Activated naive CD8-positive, alpha-beta T cell treated with anti-CD3 and anti-CD28 coated beads, Interleukin-2, amount 50 U/mL, for 24 hours (primary cell): Measurements from ENCODE around the gene TNFAIP3.

ENCODE experiments used
- ATAC-seq: fragments of 150-1000 bp; cut with Tn5 transposase; one replicate; pipeline ENCODE4 v1.10.0; 2021
- DNase-seq: peaks from one replicate; pipeline ENCODE4 v3.0.0; 2021
- H3K27ac Mint-ChIP-seq: one replicate; pipeline ENCODE4 v1.8.0; 2021; ENCODE audit warnings: mild to moderate bottlenecking, mixed read lengths
- H3K27me3 Mint-ChIP-seq: one replicate; pipeline ENCODE4 v1.8.0; 2021; ENCODE audit warnings: mixed read lengths
- H3K36me3 Mint-ChIP-seq: one replicate; pipeline ENCODE4 v1.8.0; 2021; ENCODE audit warnings: low read depth, mixed read lengths
- H3K4me1 Mint-ChIP-seq: one replicate; pipeline ENCODE4 v1.8.0; 2021; ENCODE audit warnings: mixed read lengths
- H3K4me3 Mint-ChIP-seq: one replicate; pipeline ENCODE4 v1.8.0; 2021; ENCODE audit warnings: mild to moderate bottlenecking, moderate library complexity, mixed read lengths
- H3K9me3 Mint-ChIP-seq: one replicate; pipeline ENCODE4 v1.8.0; 2021; ENCODE audit warnings: mixed read lengths

The TNFAIP3 gene

DNA sequence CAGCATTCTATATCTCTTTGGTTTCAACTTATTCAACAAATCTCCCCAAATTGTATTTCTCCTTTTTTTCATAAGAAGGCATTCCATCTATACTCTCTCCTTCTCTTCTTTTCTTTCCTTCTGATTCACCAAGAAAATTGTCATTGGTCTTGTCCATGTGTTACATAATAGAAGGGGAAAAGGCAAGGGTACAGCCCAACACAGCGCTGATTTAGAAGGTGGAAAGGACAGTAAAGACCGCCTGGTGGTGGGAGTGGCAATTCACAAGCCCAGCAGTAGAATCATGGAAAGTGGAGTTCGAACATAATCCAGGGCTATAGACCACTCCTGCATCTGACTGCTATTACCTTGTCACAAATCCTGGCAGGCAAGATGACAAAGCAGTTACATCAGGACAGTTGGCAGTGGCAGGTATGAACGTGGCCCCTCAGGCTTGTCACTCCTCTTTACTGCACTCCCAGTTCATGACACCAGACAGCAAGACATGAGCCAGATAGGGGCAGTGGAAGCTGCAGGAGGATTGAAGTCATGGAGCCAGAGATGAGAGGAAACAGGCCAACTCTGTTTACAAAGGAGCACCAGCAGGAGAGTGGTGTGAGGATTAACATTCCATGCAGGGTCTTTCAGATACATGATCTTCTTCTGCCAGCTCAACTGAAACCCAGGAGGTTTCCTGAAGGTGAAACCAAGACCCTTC is 2.1 kb upstream of the TNFAIP3 start:
- ATAC-seq, result no peak
- H3K4me1 Mint-ChIP-seq, result peaks cover 57% of the 10 kb centered on the region
- H3K36me3 Mint-ChIP-seq, result peaks cover 37% of the 10 kb centered on the region
- H3K9me3 Mint-ChIP-seq, result no peaks in the 10 kb centered on the region
- no peak for DNase-seq
- peak overlapping the region; percentile 2 for H3K27ac Mint-ChIP-seq
- H3K27me3 Mint-ChIP-seq, result no peaks in the 10 kb centered on the region
- H3K4me3 Mint-ChIP-seq, result peak overlapping the region; percentile 93

DNA sequence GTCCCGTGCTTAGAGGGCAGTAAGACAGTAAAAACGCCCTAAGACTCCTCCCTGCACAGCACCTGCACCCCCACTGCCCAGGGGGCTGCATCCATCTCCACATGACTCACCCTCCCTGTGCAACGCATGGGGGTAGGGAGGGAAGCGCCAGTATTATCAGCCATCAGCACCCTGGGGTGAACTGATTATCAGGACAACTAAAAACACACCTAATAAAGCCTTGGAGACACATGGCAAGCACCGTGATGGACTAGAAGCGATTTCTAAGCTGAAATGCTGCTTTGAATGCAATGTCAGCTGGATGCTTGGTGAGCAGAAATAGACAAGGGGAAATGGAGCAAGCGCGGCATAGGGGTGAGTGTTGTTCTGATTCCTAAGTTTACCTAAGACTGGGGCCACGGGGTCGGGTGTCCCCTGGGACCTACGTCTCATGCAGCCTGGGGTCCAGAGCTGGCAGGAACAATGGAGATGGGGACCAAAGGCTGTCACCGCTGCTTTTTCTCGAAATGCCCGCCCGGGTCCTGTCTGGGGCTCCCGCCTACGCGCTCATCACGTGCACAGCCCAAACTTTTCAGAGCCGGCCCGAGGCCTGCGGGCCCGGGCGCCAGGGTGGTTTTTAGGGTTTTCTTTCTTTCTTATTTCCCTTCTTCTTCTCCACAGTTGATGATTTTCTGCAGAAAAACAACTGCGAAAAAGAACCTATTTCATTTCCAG is 702 bp upstream of the TNFAIP3 start:
- H3K36me3 Mint-ChIP-seq, result peaks cover 48% of the 10 kb centered on the region
- peak overlapping the region; percentile 94 for H3K27ac Mint-ChIP-seq
- H3K9me3 Mint-ChIP-seq, result no peaks in the 10 kb centered on the region
- no peaks in the 10 kb centered on the region for H3K27me3 Mint-ChIP-seq
- ATAC-seq (peak; percentile 7), DNase-seq (peak; percentile 84)
- H3K4me1 Mint-ChIP-seq, result peaks cover 58% of the 10 kb centered on the region
- peak overlapping the region; percentile 93 for H3K4me3 Mint-ChIP-seq

DNA sequence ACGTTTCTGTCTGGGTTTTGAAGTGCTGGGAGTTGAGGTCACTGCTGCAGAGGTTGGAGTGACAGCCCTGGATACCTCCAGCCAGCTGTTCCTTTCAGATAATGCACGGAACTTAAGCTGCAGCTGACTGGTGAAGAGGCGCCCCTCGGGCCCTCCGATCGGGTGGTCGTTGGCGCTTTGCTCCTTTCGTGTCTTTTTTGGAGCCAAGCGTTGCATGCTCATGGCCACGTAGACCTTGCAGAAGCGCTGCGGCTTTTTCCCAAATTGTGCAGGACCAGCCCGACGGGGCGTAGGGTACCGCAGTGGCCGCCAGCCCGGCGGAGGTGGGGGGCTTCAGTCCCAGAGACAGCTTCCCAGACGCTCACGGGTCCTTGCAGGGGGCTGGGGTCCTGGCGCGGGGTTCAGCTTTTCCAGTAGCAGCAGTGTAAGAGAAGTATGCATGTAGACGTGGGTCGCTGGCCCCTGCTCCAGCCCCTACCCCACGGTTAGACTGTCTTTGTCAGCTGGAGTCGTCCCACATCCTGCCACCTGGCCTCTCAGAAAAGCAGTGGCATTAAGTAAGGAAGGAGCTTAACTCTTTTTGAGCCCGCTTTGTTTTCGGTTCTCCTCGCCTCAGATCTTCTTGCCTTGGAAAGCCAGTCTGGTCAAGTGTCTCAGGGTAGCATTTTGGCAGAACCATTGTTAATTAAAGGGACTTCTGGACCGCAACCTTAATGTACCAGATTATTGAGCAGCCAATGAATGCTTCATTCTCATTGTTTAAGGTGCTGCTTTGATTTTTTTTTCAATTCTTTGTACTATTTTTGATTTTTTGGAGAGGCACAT is 838 bp downstream of the TNFAIP3 start:
- peak; percentile 8 for ATAC-seq
- no peak for DNase-seq
- peaks cover 55% of the 10 kb centered on the region for H3K36me3 Mint-ChIP-seq
- peaks cover 47% of the 10 kb centered on the region for H3K4me1 Mint-ChIP-seq
- H3K4me3 Mint-ChIP-seq, result peak overlapping the region; percentile 93
- peak overlapping the region; percentile 94 for H3K27ac Mint-ChIP-seq
- no peaks in the 10 kb centered on the region for H3K9me3 Mint-ChIP-seq
- H3K27me3 Mint-ChIP-seq, result no peaks in the 10 kb centered on the region

DNA sequence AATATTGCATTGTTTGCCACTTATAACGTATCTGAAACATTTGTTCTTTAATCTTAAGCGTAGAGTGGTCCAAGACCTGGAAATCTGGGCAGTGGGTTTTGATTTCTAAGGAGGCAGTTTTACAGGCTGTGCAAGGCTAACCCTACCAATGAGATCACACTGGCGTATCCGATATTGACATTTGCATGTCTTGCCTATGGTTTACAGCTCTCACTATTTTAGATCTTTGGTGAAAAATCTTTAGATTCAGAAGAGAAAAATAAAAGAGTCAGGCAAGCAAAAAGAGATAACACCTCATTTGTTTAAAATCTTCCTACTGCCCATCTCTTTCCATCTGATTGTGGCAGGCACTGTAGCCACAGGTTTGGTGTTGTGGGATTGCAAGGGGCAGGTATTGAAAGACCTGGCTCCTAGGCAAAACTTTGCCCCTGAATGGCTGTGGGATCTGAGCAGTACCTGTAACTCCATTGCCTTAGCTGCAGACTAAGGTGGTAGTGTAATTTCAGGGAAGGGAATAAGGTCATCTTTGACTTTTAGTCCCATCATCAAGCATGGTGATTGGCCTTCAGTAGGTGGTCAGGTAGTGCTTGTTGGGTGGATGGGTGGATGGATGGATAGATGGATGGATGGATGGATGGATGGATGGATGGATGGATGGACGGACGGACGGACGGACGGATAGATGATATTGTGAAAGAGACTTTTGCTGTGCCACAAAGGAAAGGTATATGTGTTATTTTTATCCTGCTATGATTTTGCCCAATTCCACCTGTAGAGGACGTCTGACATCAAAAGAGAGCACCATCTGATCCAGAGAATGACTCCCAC is 1.9 kb downstream of the TNFAIP3 start:
- H3K4me1 Mint-ChIP-seq, result peaks cover 47% of the 10 kb centered on the region
- no peaks in the 10 kb centered on the region for H3K9me3 Mint-ChIP-seq

DNA sequence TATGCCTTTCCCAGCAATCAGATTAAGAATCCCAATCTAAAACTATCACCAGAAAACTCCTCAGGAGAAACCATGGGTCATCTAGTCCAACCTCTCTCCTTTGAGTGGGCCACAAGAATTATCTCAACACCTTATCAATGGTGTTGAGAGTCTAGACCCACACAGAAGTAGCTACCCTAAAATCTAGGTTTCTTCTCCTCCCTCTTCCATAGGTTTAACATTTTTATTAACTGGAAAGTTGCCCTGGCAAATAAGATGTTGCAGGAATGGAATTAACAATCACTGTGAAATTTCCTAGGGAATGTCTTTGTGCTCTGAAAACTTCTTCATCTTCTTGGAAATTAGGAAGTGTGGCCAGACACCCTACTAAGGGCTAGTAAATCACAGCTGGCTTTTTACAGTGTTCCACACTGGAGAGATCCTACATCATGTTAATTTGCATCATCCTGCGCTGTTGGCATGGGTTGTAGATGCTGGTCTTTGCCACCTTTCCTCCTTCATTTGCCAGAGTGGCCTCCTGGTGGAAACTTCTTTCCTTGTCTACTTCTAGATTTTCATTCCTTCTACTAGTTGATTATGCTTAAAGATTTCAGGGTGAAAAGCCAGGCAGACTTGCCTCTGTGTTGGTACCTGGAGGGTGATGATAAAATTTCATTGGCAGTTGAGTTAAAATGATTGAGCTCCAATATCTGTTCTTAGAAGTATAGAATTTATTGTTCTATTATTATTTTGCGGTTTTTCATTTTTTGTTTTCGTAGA is 2.7 kb downstream of the TNFAIP3 start:
- Mint-ChIP-seq H3K27ac (peak overlapping the region; percentile 94), H3K4me1 (peaks cover 48% of the 10 kb centered on the region)
- no peak for ATAC-seq

More for the DNA sequence above, 1.9 kb downstream of the TNFAIP3 start:
- DNase-seq, result no peak
- Mint-ChIP-seq H3K4me3 (peak overlapping the region; percentile 93), H3K36me3 (peaks cover 65% of the 10 kb centered on the region), H3K27me3 (no peaks in the 10 kb centered on the region), H3K27ac (peak overlapping the region; percentile 94)
- ATAC-seq, result no peak

DNA sequence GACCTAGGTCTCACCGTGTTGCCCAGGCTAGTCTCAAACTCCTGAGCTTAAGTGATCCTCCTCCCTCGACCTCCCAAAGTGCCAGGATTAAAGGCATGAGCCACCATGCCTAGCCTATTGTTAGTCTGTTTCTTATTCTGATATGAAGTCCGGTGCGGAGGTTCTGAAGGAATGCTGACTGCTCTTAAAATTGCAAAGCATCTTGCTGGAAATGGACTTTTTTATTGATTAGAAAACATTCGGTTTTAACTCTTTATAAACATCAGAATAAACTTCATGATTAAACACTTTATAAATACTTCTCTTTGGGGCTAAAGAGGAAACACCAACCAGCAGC is 3.2 kb downstream of the TNFAIP3 start:
- Mint-ChIP-seq H3K27ac (peak overlapping the region; percentile 94), H3K9me3 (no peaks in the 10 kb centered on the region), H3K4me3 (peak overlapping the region; percentile 93), H3K4me1 (peaks cover 48% of the 10 kb centered on the region), H3K36me3 (peaks cover 76% of the 10 kb centered on the region), H3K27me3 (no peaks in the 10 kb centered on the region)
- ATAC-seq (no peak), DNase-seq (no peak)

More for the DNA sequence above, 2.7 kb downstream of the TNFAIP3 start:
- Mint-ChIP-seq H3K36me3 (peaks cover 71% of the 10 kb centered on the region), H3K4me3 (peak overlapping the region; percentile 93), H3K9me3 (no peaks in the 10 kb centered on the region), H3K27me3 (no peaks in the 10 kb centered on the region)
- no peak for DNase-seq

DNA sequence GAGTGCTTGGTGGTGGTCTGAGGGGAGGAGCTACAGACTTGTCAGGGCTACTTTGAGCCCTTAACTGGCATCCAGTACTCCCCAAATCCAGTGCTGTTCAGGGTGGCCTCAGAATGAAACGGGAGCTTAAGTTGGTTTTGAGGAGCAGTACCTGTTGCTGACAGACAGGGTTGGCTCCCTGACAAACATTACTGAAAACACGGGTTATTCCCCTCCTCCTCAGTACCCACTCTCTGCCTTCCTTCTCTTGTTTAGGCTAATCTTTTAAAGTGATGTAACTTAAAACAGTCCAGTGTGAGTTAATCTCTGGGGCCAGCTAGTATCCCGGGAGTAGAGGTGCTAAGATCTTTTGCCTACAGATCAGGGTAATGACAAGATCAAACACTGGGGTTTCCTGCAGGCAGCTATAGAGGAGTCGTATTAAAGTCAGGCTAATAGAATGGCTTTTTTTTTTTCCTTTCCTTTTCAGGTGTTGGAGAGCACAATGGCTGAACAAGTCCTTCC is 3.7 kb downstream of the TNFAIP3 start:
- Mint-ChIP-seq H3K4me1 (peaks cover 48% of the 10 kb centered on the region), H3K27ac (peak overlapping the region; percentile 94), H3K9me3 (no peaks in the 10 kb centered on the region), H3K27me3 (no peaks in the 10 kb centered on the region), H3K36me3 (peaks cover 82% of the 10 kb centered on the region), H3K4me3 (peak overlapping the region; percentile 93)
- peak; percentile 42 for ATAC-seq
- no peak for DNase-seq

DNA sequence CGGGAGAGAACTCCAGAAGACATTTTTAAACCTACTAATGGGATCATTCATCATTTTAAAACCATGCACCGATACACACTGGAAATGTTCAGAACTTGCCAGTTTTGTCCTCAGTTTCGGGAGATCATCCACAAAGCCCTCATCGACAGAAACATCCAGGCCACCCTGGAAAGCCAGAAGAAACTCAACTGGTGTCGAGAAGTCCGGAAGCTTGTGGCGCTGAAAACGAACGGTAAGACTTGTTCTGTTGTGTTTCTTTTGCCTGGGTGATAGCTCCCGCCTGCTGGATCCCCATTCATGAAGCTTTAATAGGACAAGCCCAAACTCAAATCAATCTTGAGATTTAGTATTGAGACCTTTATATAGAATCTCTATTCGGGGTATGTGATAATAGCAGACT is 4.2 kb downstream of the TNFAIP3 start:
- peaks cover 86% of the 10 kb centered on the region for H3K36me3 Mint-ChIP-seq
- H3K4me1 Mint-ChIP-seq, result peaks cover 48% of the 10 kb centered on the region
- peak overlapping the region; percentile 93 for H3K4me3 Mint-ChIP-seq
- H3K27me3 Mint-ChIP-seq, result no peaks in the 10 kb centered on the region
- ATAC-seq (no peak), DNase-seq (no peak)
- H3K9me3 Mint-ChIP-seq, result no peaks in the 10 kb centered on the region
- H3K27ac Mint-ChIP-seq, result peak overlapping the region; percentile 94

DNA sequence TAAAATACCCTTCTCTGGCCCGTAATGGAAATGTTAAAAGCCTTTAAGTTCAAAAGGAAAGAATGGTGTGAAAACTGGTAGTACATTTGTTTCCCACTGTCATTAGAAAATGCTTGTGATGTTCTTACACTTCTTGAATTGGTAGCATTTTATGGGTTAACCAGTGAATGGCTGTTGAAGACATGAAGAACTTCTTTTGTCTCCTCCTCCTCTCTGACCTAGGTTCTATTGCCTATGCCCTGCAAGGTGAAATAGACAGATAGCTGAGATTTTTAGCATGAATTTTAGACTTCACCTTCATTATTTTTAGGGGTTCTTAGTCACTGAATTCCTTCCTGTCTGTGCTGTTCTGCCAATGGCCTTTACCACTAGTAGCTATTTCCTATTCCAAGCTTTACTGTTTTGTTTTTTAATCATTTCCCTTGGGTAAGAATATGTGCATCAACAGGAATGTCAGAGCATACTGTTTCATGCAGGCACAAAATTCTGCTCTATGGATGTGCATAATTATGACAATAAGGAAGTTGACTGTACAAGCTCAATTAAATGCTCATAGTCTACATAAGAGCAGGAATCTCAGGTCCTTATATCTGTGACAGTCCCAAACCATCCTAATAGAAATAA is 4.9 kb downstream of the TNFAIP3 start:
- Mint-ChIP-seq H3K4me3 (peak overlapping the region; percentile 93), H3K27me3 (no peaks in the 10 kb centered on the region), H3K27ac (peak overlapping the region; percentile 94), H3K4me1 (peaks cover 53% of the 10 kb centered on the region), H3K9me3 (no peaks in the 10 kb centered on the region), H3K36me3 (peaks cover 93% of the 10 kb centered on the region)
- DNase-seq (no peak), ATAC-seq (no peak)

DNA sequence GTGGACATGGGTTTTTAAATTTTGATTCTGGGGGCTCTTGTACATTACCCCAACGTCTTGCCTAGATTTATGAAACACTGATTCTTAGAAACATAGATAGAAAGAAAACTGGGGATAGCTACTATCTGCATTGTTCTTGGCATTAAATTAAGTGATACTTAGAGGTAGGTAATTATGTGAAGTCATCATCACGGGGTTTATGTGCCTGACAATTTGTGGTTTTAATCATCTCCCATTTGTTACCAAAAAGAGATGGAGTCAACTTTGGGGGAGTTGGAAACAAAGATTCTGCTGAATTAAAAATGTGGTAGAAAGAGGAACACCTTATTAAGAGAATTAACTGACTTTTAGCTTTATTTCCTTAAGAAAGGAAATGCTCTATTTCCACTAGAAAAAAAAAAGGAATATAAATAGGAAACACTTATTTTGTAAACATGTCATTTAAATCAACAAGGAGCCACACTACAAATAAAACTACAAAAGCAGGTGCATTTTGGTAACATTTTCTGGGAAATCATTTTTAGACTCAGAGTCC is 5.6 kb downstream of the TNFAIP3 start:
- Mint-ChIP-seq H3K36me3 (peaks cover 98% of the 10 kb centered on the region), H3K9me3 (no peaks in the 10 kb centered on the region), H3K27me3 (no peaks in the 10 kb centered on the region), H3K4me3 (peak overlapping the region; percentile 93), H3K4me1 (peaks cover 60% of the 10 kb centered on the region), H3K27ac (peak overlapping the region; percentile 94)
- DNase-seq (no peak), ATAC-seq (no peak)

DNA sequence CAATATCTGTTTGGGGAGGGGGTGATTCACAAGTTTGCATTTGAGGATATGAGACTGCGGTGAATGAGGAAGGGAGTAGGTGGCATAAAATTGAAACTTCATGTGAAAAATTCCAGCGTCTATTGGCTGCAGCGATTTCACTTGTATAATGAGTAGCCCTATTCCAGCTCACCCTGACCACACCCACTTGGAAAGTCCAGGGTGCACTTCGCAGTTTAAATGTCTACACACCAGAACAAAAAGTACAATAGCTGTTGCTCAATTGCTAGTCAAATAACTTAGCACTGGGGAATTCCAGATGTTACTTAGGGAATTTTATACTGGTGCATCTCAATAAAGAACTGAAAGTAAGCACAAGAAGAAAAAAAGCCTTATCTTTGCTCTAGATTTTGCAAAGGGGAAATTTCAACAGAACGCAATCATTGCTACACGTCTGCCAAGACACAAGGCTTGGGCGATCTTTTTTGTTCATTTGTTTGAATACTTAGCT is 6.3 kb downstream of the TNFAIP3 start:
- Mint-ChIP-seq H3K4me1 (peaks cover 67% of the 10 kb centered on the region), H3K27me3 (no peaks in the 10 kb centered on the region), H3K36me3 (peaks cover 100% of the 10 kb centered on the region), H3K9me3 (no peaks in the 10 kb centered on the region), H3K27ac (peak overlapping the region; percentile 94), H3K4me3 (peak overlapping the region; percentile 93)
- DNase-seq (peak; percentile 85), ATAC-seq (peak; percentile 70)

DNA sequence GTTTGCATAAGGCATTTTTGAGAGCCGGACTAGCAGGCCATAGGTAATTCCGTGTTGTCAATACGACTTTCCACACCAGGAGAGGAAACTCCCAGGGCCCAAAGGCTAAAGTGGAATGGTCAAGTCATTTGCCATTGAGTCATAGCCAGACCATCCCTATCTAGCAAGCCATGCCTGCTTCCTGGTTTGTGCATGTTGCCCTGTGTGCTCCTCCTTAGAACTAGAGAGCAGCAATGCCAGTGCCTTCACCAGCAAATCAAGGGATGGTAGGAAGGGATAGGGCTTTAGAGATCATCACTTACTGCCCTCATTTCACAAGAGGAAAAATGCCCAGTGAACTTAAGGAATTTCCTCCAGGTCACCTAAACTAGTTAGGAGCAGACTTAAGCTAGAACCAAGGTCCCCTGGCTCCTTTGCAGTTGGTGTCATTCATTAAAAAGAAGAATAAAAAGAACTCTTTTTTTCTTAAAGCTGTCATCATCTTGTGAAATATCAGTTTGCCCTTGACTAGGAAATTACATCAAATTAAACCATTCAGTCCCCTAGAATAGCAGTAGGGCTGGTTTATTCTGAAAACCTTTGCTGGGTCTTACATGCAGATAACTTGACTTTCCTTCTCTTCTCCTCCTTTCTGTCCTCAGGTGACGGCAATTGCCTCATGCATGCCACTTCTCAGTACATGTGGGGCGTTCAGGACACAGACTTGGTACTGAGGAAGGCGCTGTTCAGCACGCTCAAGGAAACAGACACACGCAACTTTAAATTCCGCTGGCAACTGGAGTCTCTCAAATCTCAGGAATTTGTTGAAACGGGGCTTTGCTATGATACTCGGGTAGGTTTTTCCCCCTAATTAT is 7.4 kb downstream of the TNFAIP3 start:
- Mint-ChIP-seq H3K27ac (peak overlapping the region; percentile 94), H3K27me3 (no peaks in the 10 kb centered on the region), H3K36me3 (peaks cover 100% of the 10 kb centered on the region), H3K9me3 (no peaks in the 10 kb centered on the region), H3K4me1 (peaks cover 73% of the 10 kb centered on the region), H3K4me3 (peak overlapping the region; percentile 93)
- ATAC-seq (no peak), DNase-seq (no peak)
